ENCODE results near the gene EME1.

EME1 gene

DNA sequence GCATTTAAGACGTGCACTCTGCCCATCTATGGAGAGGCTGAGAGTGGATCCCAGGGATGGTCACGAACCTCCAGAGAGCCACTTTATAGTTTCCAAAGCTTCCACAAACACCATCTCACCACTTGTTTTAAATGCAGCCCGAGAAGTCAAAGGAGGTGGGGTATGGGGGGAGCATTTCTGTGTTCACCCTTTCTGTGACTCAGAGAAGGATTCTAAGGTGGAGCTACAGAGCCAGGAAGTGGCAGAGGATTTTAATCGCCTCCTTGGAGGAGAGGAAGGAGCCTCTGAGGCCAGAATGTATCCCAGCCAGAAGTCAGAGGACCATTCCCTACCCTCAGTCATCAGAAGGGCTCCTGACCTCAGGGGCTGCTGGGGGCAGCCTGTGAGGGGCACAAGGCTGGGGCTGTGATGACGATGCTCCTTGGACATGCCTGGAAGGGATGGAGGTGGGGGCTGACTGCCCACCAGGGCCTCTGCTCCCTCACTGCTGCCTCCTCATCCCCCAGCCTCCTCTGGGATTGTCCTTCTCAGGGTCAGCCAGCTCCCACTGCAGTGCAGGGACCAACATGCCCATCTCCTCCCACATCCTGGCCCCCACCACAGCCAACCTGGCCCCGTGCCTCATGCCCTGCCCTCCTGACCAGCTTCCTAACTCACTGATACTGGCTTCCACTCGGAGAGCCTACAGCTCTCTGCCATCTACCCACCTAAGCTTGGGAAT, 24.3 kb upstream of the EME1 start:
- DNase-seq: no peak

DNA sequence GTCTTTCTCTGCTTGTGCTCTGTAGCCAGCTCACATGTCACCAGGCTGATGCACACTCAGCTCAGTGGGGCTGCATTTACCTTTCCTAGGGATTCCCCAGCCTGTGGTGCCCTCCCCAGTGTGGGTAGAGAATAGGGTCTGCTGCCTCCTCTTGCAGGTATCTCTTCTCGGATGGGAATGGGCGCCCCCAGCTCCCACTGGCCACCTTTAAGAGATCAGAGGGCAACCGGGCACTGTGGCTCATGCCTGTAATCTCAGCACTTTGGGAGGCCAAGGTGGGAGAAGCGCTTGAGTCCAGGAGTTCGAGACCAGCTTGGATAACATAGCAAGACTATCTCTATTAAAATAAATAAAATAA, 23.8 kb upstream of the EME1 start:
- no peak for DNase-seq

DNA sequence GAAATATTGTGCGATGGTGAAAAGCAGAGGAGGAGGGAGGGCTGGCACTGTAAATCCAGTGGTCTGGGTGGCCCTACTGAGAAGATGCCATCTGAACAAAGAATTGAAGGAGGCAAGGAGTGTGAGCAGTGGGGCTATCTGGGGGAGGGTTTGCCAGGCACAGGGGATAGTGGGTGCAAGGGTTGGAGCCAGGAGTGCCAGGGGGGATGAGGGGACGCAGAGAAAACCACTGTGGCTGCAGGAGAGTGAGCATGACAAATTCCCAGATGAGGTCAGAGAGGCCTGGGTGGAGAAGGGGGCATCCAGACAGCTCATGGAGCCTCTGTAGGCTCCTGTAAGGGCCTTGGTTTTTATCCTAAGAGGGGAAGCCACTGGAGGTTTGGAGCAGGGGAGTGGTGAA, 22.3 kb upstream of the EME1 start:
- DNase-seq: no peak

DNA sequence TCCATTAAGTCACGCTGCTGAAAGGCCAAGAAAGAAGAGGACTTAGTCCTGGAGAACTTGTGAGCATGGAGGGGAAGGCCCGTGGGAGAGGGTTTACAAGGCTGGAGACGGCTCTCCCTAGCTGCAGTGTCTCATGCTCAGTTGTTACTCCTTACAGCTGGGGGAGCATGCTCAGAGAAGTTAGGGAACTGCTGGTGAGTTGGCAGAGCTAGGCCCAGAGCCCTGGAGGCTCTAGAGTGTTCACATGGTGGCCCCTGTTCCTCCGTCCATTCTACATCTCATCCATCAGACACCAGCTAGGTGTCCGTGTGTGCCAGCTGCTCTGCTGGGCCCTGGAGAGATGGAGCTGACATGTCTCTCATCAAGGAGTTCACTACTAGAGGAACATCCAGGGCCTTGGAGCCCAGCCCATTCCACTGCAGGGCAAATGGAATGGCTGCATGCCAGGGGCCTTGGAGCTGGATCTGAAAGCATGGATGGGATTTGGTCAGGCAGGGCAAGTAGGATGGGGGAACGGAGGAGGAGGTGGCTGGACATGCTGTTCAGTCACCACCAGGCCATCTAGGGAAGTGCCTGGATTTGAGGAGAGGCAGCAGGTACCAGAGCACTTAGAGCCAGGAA, 20.8 kb upstream of the EME1 start:
- no peak for DNase-seq

DNA sequence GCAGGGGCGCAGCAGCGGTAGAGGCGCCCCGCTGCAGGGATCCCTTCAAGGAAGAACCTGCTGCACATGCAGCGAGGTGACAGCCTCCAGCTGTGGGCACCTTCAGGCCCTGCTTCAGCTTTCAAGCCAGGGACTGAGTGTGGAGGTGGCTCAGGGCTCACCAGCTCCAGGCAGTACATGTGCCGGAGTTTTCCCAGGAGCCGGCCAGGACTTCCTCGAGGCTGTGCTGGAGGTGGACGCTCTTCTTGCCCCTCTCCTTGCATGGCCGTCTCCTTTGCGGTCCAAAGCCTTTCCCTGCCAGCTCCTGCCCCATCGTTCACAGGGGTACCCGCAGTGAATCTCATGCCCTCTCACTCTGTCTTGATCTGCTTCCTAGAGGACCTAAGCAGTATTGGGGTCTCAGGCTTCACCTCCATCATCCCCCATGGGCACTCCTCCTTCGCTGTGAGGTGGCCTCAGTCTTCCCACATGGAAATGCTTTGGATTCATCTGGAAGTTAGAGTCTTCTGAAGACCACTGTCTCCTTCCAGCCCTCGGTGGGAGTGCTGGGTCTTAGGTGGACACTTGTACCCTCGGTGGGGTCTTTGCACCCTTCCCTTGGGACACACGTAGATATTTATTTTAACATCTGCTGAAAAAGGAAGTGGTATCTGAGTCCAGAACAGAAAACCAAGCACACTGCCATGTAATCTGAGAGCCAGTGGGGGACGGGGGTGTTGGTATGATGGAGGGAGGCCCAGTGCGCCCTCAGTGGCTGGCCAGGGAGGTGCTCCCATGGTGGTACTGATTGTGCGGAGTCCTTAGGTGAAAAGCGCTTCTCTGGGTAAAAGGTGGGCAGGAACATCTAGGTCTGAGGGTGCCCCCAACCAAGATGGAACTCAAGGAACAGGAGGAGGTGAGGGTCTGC, 20.1 kb upstream of the EME1 start:
- no peak for DNase-seq

DNA sequence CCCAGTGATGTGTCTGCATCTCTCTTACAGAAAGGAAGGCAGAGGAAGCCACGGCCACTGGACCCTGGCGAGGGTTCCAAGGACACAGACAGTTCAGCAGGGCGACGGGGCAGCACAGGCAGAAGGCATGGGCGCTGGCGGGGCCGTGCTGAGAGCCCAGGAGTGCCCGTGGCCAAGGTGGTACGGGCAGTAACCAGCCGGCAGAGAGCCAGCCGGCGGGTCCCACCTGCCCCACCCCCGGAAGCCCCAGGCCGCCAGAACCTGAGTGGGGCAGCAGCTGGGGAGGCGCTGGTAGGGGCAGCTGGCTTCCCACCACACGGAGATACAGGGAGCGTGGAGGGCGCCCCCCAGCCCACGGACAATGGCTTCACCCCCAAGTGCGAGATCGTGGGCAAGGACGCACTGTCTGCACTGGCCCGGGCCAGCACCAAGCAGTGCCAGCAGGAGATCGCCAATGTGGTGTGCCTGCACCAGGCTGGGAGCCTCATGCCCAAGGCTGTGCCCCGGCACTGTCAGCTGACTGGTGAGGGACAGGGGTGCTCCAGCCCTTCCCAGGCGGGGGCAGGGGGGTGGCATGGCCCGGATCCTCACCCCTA, 19.3 kb upstream of the EME1 start:
- DNase-seq: no peak

DNA sequence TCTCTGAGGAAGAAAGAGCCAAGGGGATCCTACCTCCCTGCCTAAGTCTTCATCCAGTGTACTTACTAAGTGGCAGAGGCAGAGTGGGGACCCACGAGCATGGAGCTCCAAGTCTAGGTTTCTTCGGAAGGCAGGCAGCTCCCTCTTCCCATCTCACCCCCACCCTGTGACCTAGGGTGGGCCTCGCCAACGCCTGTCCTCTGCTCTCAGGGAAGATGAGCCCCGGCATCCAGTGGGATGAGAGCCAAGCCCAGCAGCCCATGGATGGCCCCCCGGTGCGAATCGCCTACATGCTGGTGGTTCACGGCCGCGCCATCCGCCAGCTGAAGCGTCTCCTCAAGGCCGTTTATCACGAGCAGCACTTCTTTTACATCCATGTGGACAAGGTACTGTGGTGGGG, 18.8 kb upstream of the EME1 start:
- no peak for DNase-seq

DNA sequence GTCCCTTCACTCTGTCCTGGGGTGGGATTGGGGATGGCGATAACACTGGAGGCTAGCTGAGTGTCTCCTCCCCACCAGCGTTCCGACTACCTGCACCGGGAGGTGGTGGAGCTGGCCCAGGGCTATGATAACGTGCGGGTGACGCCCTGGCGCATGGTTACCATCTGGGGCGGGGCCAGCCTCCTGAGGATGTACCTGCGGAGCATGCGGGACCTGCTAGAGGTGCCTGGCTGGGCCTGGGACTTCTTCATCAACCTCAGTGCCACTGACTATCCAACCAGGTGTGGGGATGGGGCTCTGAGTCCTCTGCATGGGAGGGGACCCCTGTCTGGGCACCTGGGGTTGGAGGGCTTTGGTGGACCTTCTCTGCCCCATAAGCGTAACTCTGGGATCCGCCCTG, 18.3 kb upstream of the EME1 start:
- no peak for DNase-seq

DNA sequence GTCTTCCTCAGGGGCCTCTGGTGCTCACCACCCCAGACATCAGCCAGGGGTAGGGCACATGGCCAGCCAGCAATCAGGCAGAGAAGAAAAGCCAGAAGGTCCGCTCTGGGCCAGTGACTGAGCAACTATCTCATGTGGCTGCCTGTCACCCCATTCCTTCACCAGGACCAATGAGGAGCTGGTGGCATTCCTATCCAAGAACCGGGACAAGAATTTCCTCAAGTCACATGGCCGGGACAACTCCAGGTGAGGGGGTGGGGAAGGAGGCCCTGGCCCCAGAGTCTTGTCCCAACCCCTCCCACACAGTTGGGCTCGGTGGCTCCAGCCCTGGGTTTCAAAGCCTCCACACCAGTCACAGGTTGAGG, 17.7 kb upstream of the EME1 start:
- no peak for DNase-seq

DNA sequence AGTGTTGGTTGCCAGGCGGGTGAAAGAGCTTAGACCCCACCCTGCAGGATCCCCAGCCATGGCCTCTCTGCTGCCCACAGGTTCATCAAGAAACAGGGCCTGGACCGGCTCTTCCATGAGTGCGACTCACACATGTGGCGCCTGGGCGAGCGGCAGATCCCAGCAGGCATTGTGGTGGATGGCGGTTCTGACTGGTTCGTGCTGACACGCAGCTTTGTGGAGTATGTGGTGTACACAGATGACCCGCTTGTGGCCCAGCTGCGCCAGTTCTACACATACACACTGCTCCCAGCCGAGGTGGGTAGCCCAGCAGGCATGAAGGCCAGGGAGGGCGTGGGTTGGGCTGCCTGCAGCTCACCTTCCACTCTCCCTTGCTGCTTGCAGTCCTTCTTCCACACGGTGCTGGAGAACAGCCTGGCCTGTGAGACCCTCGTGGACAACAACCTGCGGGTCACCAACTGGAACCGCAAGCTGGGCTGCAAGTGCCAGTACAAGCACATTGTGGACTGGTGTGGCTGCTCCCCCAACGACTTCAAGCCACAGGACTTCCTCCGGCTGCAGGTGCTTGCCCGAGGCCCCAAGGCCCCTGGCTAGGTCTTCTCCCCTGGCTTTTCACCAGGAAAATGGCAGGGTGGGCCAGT, 17.2 kb upstream of the EME1 start:
- DNase-seq: no peak

DNA sequence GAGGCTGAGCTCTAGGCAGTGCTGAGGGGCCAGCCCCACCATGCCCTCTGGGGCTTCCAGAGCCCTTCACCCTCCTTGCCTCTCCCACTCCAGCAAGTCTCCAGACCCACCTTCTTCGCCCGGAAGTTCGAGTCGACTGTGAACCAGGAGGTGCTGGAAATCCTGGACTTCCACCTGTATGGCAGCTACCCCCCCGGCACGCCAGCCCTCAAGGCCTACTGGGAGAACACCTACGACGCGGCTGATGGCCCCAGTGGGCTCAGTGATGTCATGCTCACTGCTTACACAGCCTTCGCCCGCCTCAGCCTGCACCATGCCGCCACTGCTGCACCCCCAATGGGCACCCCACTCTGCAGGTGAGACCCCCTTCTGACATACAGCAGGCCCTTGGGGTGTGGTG, 16.6 kb upstream of the EME1 start:
- no peak for DNase-seq

DNA sequence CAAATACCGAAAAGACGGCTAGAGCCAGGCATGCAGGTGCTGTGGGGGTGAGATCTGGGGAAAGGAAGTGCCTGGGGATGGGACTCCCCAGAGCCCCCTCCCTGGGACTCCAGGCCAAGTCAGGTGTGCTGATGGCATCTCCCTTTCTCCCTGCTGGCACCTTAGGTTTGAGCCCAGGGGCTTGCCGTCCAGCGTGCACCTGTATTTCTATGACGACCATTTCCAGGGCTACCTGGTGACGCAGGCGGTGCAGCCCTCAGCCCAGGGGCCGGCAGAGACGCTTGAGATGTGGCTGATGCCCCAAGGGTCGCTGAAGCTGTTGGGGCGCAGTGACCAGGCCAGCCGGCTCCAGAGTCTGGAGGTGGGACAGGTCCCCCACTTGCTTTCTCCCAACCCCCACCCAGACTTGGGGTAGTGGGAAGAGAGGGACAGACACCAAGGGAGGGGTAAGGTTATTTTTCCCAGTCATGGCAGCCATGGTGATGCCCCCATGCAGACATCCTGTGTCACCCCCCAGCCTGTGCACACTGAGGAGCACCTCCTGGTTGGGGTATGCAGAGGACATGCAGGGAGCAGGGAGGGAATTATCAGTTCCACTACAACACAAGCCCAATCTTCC, 16.0 kb upstream of the EME1 start:
- no peak for DNase-seq

DNA sequence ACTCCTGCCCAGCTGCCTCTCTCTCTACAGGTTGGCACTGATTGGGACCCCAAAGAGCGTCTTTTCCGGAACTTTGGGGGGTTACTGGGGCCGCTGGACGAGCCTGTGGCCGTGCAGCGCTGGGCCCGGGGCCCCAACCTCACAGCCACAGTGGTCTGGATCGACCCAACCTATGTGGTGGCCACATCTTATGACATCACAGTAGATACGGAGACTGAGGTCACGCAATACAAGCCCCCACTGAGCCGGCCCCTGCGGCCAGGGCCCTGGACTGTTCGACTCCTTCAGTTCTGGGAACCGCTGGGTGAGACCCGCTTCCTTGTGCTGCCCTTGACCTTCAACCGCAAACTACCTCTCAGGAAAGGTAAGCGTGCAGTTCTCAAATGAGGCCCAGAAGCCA, 14.9 kb upstream of the EME1 start:
- no peak for DNase-seq

DNA sequence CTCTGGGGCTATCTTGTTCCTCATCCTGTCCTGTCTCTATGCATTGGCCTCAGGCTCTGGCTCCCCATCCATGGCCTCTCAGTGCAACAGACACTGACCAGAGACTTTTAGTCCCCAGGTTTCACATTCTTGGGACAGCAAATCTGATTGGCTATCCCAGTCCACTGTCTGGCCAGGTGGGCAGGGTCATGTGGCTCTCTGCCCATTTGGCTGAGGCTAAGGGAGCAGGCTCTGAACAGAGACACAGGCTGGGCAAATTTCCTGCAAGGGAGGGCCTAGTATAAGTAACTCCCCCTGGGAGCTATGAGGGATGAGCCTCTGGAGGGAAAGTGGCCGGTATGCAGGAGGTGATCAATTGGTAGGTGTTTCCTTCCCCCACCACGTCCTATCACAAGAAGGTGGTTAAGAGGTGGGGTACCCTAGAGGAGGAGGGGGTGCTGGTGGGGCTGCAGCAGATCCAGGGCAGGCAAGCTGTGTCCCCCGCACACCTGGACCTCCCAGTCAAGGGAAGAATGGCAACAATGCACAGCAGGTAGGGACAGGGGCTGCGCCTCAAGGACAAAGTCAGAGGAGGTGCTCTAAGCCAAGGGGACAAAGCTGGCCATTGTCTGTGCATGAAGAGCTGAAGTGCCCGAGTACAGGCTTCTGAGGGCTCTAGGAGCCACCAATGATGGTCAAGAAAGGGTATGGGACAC, 13.9 kb upstream of the EME1 start:
- DNase-seq: no peak

DNA sequence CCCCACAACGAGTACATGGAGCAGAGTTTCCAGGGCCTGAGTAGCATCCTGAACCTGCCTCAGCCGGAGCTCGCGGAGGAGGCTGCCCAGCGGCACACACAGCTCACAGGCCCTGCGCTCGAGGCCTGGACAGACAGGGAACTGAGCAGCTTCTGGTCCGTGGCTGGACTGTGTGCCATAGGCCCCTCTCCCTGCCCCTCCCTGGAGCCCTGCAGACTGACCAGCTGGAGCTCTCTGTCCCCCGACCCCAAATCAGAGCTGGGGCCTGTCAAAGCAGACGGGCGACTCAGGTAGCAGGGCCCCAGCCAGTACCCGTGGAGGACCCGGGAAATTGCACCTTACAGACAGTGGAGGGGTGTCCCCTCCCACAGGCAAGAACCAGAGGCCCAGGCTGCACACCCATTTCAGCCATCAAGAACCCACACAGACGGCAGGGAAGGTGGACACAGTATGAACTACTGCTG, 13.0 kb upstream of the EME1 start:
- DNase-seq: no peak

DNA sequence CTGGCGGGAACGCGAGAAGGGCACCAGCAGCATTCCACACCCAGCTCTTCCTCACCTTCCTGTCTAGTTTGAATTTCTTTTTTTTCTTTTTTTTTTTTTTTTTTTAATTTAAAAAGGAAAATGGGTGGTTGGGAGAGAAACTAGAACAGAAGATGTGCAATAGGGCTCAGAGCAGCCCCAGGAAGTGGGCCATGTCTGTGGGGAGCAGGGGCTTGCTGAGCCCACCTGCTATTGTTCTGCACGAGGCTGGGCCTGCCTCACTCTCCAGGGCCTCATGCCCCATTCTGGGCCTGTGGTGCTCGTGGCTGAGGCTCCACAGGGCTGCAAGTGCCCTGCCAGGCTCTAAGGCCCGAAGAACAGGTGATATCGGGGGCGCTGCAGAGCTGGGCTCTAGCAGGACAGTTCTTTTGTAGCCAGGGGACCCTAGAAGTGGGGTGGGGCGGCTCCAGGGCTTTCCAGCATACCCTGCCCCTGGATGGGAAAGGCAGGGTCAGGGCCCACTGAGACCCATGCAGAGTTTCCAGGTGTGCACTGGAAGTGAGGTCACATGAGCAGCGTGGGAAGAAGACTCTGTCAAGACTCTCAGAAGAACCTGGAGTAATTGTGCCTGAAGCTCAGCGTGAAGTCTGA, 12.4 kb upstream of the EME1 start:
- DNase-seq: no peak

DNA sequence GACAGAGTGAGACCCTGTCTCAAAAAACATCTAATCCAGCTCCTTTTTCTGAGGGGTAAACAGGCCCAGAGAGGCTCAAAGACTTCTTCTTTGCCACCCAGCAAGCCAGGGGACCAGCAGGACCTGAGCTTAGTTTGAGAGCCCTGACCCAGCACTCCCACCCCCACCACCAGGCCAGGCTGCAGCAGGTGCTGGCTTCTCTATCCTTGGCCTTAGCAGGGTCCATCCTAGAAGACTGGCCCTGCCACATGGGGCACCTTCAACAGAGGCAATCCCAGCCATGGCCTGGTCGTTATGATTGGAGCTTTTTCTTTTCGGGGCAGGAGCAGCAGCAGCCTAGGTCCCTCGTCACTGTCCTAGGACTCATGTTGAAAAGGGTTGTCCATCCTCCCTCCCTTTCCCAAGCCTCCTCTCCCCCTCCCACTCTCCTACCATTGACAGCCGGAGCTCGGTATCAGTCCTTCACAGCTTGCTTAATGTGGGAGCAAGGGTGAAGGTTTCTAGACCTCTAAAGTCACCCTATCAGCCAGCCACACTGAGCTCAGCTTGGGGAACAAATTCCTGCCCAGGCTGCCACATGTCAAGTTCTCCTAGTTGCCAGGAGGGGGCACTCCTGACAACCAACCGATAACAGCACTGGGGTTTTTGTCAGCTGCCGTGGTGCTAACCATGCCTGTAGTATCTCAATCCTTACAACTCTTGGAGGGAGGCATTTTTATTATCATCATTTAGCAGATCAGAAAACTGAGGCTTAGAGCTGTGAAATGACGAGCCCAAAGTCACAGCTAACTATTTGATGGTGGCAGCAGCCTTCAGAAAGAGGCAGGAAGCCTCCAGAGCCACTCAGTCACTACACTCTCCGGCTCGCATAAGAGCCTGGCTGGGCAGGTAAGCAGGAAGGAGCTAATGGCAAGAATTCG, 11.2 kb upstream of the EME1 start:
- peak; percentile 60 for DNase-seq

DNA sequence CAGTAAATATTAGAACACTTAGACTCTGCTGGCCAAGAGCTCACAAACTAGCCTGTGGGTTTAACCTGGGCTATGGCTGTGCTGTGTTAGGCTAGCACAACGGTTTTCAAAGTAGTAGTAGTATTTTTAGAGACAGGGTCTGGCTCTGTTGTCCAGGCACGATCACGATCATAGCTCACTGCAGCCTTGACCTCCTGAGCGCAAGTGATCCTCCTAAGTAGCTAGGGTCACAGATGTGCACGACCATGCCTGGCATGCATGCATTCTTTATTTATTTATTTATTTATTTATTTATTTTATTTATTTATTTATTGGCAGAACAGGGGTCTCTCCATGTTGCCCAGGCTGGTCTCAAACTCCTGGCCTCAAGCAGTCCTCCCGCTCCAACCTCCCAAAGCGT, 10.4 kb upstream of the EME1 start:
- DNase-seq: no peak

DNA sequence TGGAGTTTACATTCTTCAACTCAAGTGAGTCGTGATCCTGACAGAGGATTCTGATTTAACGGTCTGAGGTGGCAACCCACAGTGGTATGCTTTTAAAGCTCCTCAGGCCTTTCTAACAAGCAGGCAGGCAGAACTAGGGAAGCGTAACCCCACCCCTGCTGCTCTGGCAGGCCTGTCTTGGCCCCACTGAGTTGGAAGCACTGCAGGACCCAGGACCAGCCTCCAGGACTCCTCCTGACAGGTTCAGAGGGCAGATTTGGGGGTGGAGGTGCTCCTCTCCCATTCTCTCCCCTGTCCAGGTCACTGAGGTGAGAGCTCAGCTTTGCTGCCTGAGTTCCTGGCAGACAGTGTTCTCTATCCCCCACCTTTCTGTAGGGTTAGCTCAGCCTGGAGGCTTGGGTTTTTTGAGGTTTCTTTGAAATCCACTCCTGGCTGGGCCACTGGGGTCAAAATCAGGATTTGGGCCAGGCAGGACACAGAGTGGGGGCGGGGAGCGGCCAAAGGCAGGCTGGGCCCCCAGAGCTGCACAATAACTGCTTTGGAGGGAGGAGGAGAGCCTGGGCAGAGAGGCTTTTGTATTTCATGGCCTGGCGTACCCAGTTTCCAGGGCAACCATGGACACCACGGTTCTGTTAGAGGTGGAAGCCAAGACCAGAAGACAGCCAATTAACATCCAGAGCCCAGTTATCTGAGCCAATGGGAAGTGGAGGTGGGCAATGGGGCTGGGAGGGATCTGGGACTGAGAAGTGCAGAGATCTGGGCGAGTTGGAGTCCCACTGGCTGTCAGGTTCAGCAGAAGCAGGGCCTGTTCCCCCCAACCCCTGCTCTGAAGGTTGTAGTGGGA, 9.6 kb upstream of the EME1 start:
- no peak for DNase-seq

Measured in activated naive CD4-positive, alpha-beta T cell treated with anti-CD3 and anti-CD28 coated beads, Interleukin-2, amount 50 U/mL, for 16 hours (primary cell).